HG03378 (cell line): ENCODE measurements around the gene DGUOK.
"Not testable (repeated sequence)": the region's sequence is repeated elsewhere in the genome, so short reads cannot be mapped to it uniquely, and the experiment has no call there.

ENCODE experiments used
- ATAC-seq: cut with Tn5 transposase; IDR thresholded peaks from one replicate; pipeline ENCODE4 v1.9.1; 2021; ENCODE audit warnings: mild to moderate bottlenecking, moderate library complexity; ENCODE audit not compliant: unreplicated experiment

Gene DGUOK

DNA sequence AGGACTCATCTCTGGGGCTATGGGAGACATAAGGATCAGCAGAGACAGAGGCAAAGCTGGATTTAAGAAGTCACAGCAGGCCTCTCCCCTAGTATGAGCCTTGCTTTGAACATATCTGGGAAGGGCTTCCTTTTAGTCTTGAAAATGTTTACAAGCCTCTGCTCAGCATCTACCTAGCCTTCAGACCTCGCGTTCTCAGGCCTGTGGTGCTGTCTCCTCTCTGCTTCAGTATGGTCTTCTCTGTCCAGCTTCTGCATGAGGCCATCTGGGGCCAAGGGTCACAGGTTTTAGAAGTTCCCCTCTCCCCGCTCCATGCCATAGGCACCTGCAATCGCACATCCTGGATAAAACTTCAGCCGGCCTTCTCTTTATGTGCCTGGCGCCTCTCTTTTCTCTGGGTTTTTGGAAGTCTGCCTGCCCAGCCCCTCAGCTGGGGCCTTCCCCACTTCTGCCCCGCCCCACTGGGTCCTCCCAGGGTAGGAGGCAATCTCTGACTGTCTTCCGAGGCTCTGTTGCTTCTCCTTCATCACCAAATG, 26.8 kb upstream of the DGUOK start:
- ATAC-seq, result no peak

- ATAC-seq, result no peak
These were observed 25.5 kb upstream of the DGUOK start for GRCh38 chr2:73901143-73901542.

DNA sequence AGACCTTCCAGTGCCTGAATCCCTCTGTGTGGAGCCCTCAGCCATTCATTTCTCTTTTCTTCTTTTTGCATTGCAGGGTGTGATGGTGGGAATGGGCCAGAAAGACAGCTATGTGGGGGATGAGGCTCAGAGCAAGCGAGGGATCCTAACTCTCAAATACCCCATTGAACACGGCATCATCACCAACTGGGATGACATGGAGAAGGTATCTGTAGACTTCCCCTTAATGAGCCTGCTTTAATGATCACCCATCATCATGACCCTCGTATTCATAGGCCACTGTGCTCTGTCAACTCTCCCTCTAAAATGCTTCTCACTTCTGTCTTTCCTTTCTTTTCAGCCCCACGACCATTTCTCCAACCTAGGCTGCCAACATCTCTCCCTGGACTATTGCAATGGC, 24.4 kb upstream of the DGUOK start:
- no peak for ATAC-seq

DNA sequence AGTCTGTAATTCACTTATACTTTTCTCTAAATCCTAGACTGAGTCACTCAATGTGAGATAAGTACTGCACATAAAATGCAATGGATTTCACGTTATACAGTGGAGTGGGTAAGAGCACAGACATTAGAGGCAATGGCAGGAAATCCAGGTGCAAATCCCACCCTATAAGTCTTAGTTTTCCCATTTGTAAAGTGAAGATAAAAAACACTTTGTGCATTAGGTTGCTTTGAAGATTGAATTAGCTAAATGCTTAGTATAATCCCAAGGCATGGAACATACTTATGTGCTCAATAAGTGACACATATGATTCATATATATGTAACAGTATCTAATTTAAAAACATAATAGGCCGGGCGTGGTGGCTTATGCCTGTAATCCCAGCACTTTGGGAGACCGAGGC, 23.4 kb upstream of the DGUOK start:
- ATAC-seq, result no peak

- not testable (repeated sequence) for ATAC-seq
These were observed 22.6 kb upstream of the DGUOK start for GRCh38 chr2:73903949-73904613.

DNA sequence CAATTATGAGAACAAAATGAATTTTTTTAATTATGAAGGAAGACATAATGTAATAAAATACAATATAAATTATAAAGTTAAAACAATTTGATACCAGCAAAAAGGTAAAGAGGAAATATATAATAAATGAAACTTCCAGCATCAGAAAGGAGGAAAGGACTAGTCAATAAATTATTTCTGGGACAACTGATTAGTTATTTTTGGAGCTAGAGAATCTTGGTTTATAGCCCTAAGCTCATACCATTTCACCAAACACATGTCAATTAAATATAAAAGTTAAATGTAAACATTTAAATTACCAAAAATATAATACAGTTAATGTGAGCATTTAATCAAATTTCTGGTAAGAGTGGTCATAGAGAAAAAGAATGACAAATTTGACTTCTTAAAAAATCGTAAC, 21.7 kb upstream of the DGUOK start:
- ATAC-seq, result no peak

GRCh38 chr2:73906847-73907505, 19.7 kb upstream of the DGUOK start:
- ATAC-seq, result no peak

GRCh38 chr2:73907840-73908452, 18.7 kb upstream of the DGUOK start:
- ATAC-seq, result no peak

- no peak for ATAC-seq
These were observed 17.7 kb upstream of the DGUOK start for GRCh38 chr2:73908689-73909652.

GRCh38 chr2:73910873-73911547, 15.7 kb upstream of the DGUOK start:
- ATAC-seq, result no peak

GRCh38 chr2:73911548-73912208, 15.0 kb upstream of the DGUOK start:
- ATAC-seq, result no peak

- ATAC-seq, result no peak
These were observed 13.1 kb upstream of the DGUOK start for GRCh38 chr2:73913414-73914054.

- ATAC-seq, result no peak
These were observed 12.0 kb upstream of the DGUOK start for GRCh38 chr2:73914667-73915066.

GRCh38 chr2:73915437-73915993, 11.2 kb upstream of the DGUOK start:
- no peak for ATAC-seq

DNA sequence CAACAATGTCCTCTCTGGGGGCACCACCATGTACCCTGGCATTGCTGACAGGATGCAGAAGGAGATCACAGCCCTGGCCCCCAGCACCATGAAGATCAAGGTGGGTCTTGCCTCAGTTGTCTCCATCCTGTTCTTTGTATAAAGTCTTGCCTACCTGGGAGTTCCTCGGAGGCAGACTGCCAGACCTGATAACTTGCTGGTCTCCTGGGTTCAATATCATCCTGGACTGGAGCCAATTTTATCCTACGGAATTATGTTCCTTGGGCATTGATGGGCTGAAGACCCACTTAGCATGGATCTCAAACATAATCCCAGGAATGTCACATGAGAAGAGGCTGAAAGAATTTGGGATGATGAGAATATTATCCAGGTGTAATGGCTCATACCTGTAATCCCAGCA, 10.0 kb upstream of the DGUOK start:
- ATAC-seq, result no peak

GRCh38 chr2:73917296-73917695, 9.4 kb upstream of the DGUOK start:
- no peak for ATAC-seq

GRCh38 chr2:73917696-73918207, 8.9 kb upstream of the DGUOK start:
- ATAC-seq, result no peak

- ATAC-seq, result no peak
These were observed 7.8 kb upstream of the DGUOK start for GRCh38 chr2:73918856-73919255.
